GM06990 (cell line): ENCODE measurements around the gene PLXNA1.

Source experiments
- DNase-seq: peaks from one replicate; pipeline ENCODE4 v3.0.0-alpha.2; 2011; ENCODE audit not compliant: insufficient read length; ENCODE audit errors: extremely low read depth
- H3K27me3 ChIP-seq: replicated peaks from 2 replicates; pipeline ENCODE4 v1.6.0; 2011; ENCODE audit warnings: low read length; ENCODE audit not compliant: control insufficient read depth, insufficient read depth
- H3K36me3 ChIP-seq: 2 replicates; pipeline ENCODE4 v1.5.1; 2011; ENCODE audit warnings: low read length; ENCODE audit not compliant: control insufficient read depth, insufficient read depth
- H3K4me3 ChIP-seq: replicated peaks from 2 replicates; pipeline ENCODE4 v1.5.1; 2011; ENCODE audit warnings: low read depth, mild to moderate bottlenecking, control low read depth, low read length
- CTCF ChIP-seq: IDR thresholded peaks from 2 replicates; pipeline ENCODE4 v1.5.1; 2011; ENCODE audit warnings: low read length, control low read depth, mild to moderate bottlenecking, inconsistent platforms; ENCODE audit not compliant: insufficient read depth, poor library complexity, severe bottlenecking

The PLXNA1 gene

GRCh38 chr3:126987129-126987528 is 4.2 kb downstream of the PLXNA1 start:
- no peak for DNase-seq
- Histone ChIP-seq H3K27me3 (no peaks in the 10 kb centered on the region; the same call in 1 of the 2 replicates), H3K36me3 (peaks cover 1% of the 10 kb centered on the region), H3K4me3 (no peak overlapping the region)
- TF ChIP-seq CTCF = no peak

- no peak for DNase-seq
- Histone ChIP-seq H3K4me3 (no peak overlapping the region), H3K36me3 (peaks cover 1% of the 10 kb centered on the region), H3K27me3 (no peaks in the 10 kb centered on the region; the same call in 1 of the 2 replicates)
- no peak for TF ChIP-seq CTCF
Observed at GRCh38 chr3:126987596-126987995, 4.7 kb downstream of the PLXNA1 start.

DNA sequence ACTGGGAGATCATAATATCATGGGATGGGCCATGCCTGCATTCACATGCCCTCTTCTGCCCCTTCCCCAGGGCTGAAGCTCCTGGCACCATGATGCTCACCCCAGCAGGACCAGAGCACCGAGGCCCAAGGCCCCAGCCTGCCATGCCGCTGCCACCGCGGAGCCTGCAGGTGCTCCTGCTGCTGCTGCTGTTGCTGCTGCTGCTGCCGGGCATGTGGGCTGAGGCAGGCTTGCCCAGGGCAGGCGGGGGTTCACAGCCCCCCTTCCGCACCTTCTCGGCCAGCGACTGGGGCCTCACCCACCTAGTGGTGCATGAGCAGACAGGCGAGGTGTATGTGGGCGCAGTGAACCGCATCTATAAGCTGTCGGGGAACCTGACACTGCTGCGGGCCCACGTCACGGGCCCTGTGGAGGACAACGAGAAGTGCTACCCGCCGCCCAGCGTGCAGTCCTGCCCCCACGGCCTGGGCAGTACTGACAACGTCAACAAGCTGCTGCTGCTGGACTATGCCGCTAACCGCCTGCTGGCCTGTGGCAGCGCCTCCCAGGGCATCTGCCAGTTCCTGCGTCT is 5.6 kb downstream of the PLXNA1 start:
- no peak for TF ChIP-seq CTCF
- H3K36me3 ChIP-seq = peaks cover 1% of the 10 kb centered on the region
- no peak for DNase-seq
- H3K27me3 ChIP-seq = no peaks in the 10 kb centered on the region; the same call in 1 of the 2 replicates
- no peak overlapping the region for H3K4me3 ChIP-seq

- Histone ChIP-seq H3K27me3 (no peaks in the 10 kb centered on the region), H3K4me3 (no peak overlapping the region), H3K36me3 (peaks cover 1% of the 10 kb centered on the region)
- no peak for TF ChIP-seq CTCF
- no peak for DNase-seq
Observed at GRCh38 chr3:126989316-126990023, 6.6 kb downstream of the PLXNA1 start.

DNA sequence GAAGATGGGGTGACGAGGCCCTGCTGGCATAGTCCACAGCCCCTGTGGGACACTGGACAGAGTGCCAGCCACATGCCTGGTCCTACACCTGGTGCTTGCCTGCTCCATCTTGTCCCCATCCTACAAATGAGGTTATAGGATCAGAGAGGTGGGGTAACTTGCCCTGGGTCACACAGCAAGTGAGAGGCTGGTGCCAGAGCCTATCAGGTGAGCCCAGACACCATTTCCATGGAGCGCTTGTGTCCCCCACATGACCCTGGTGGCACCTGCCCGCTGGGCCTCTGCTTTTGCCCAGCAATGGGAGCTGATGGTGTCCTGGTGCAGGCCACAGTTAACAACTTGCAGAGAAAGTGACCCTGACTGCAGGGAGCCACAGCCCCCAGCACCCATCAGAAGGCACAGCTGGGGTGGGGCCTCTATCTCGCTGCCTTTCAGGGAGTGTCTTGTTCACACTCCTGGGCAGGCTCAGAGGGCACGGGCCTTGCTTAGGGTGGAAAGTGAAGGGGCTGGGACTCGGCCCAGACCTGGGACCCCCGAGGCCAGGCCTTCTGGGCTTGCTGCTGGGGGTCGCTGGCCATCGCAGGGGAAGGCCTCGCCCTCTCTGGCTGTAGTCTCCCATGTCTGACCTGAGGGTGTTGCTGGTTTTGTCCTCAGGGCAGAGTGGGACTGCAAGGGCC is 7.2 kb downstream of the PLXNA1 start:
- TF ChIP-seq CTCF = no peak
- no peak overlapping the region for H3K4me3 ChIP-seq
- H3K27me3 ChIP-seq = no peaks in the 10 kb centered on the region
- peaks cover 1% of the 10 kb centered on the region for H3K36me3 ChIP-seq
- no peak for DNase-seq
